Stimulated activated CD8-positive, alpha-beta memory T cell treated with anti-CD3 and anti-CD28 coated beads, Interleukin-2, amount 100 ng/mL, for 1 hour (primary cell): ENCODE measurements around the gene DLD.
"Not testable (repeated sequence)": the region's sequence is repeated elsewhere in the genome, so short reads cannot be mapped to it uniquely, and the experiment has no call there.

Source experiments
- DNase-seq, 2 donors: peaks; one replicate each; pipeline ENCODE4 v3.0.0-alpha.2; 2020; ENCODE audit warnings: low read depth in 2 of 2

Gene DLD

GRCh38 chr7:107890962-107891635 lies at the start of gene DLD:
DLD (plus strand) TSS chr7:107891183; CDS start chr7:107891251, 68 bp downstream.
- peak; percentile 80 to 87 for DNase-seq

- DNase-seq, result no peak
Observed at GRCh38 chr7:107842213-107842612, 48.8 kb upstream of the DLD start.

- no peak for DNase-seq
Observed at GRCh38 chr7:107843184-107843583, 47.8 kb upstream of the DLD start.

GRCh38 chr7:107846324-107846723 lies 44.7 kb upstream of the DLD start:
- DNase-seq, result no peak

GRCh38 chr7:107847168-107847835 lies 43.7 kb upstream of the DLD start:
- DNase-seq, result no peak

- not testable (repeated sequence) for DNase-seq
Observed at GRCh38 chr7:107847836-107848175, 43.2 kb upstream of the DLD start.

GRCh38 chr7:107848211-107848610 lies 42.8 kb upstream of the DLD start:
- DNase-seq, result not testable (repeated sequence)

GRCh38 chr7:107850216-107850615 lies 40.8 kb upstream of the DLD start:
- no peak for DNase-seq

GRCh38 chr7:107850643-107851042 lies 40.3 kb upstream of the DLD start:
- no peak for DNase-seq

- DNase-seq, result no peak
Observed at GRCh38 chr7:107854454-107854853, 36.5 kb upstream of the DLD start.

- DNase-seq, result no peak
Observed at GRCh38 chr7:107854989-107855388, 36.0 kb upstream of the DLD start.

GRCh38 chr7:107856806-107857540 lies 34.0 kb upstream of the DLD start:
- no peak for DNase-seq

GRCh38 chr7:107857541-107857912 lies 33.5 kb upstream of the DLD start:
- no peak for DNase-seq

- no peak for DNase-seq
Observed at GRCh38 chr7:107858280-107858679, 32.7 kb upstream of the DLD start.

- DNase-seq, result no peak
Observed at GRCh38 chr7:107860279-107860961, 30.6 kb upstream of the DLD start.

- DNase-seq, result no peak
Observed at GRCh38 chr7:107860981-107861652, 29.9 kb upstream of the DLD start.

GRCh38 chr7:107865956-107866775 lies 24.8 kb upstream of the DLD start:
- no peak for DNase-seq

- no peak for DNase-seq
Observed at GRCh38 chr7:107867858-107868466, 23.0 kb upstream of the DLD start.

GRCh38 chr7:107870427-107871000 lies 20.5 kb upstream of the DLD start:
- no peak for DNase-seq

- DNase-seq, result no peak
Observed at GRCh38 chr7:107874111-107874510, 16.9 kb upstream of the DLD start.
